HG03432 (cell line): Measurements from ENCODE around the gene KDM4F.

ENCODE experiments used
- ATAC-seq: cut with Tn5 transposase; IDR thresholded peaks from one replicate; pipeline ENCODE4 v1.9.1; 2021; ENCODE audit warnings: mild to moderate bottlenecking, moderate library complexity; ENCODE audit not compliant: unreplicated experiment

Gene KDM4F

DNA sequence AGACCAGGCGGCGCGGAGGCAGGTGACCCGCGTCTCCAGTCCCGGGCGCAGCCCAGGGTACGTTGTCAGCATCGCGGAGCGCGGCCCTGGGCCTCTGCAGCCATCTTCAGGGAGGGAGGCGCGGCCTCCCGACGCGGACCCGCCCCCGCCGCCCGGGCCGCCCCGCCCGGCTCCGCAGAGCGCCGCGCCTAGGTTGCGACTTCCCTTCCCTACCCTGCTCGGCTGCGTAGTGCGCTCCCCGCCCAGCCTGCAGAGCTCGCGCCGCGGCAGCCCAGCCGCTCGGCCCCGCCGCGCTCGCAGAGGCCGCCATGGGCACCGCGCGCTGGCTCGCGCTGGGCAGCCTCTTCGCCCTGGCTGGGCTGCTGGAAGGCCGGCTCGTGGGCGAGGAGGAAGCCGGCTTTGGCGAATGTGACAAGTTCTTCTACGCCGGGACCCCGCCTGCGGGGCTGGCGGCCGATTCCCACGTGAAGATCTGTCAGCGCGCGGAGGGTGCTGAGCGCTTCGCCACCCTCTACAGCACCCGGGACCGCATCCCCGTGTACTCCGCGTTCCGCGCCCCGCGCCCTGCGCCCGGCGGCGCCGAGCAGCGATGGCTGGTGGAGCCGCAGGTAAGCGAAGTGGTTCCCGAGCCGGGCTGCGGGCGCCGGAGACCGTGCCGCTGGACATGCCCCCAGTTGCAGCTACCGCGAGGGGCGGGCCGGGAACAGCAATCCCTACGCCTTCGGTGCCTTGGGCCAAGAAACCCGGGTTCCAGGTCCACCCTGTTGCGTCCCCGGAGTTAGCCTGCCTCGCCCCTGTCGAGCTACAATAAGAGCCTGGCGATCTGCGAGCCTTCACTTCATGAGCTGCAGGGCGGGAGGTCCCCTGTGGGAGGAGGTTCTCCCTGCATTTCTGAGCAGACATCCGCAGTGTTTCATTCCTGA lies 40.7 kb downstream of the KDM4F start, which contains the start of gene ENDOD1:
ENDOD1 (plus strand) TSS at position 227 of the 923 bp plus-strand sequence; CDS start at position 309, 82 bp downstream.
- peak; percentile 91 for ATAC-seq

GRCh38 chr11:95091663-95092180 lies 42.5 kb downstream of the KDM4F start:
- no peak for ATAC-seq

DNA sequence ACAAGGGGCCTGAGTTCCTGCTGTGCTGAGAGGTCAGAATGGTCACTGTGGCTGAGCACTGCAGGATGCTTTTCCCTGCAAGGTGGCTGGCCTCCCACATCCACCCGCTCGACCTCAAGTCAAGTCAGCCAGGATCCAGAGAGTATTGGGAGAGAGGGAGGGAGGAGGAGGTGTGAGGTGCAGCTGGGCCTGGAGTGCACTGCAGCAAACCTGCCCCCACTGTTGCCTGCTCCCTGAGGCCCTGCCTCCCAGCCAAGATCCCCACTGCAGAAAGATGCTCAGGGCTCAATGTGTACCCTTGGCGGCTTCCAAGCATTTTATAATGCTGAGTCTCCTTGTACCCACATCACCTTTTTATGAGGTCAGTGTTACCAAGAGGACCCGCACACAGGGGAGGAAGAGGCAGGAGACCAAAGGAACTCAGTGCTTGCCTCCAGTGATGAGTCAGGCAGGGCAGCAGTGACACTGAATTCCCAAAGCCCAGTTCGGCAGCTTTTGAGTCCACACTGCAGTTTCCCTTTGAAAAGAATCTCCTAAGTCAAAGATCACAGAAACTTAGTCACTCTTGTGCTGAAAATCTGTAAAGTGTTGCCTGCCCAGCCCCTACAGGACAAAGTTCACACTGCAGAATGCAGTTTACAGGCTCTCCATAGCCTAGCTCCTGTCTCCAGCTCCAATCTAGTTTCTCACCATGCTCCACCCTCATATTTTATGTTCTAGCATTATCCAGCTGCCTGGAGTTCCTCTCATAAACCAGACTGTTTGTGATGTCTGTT lies 43.5 kb downstream of the KDM4F start:
- no peak for ATAC-seq

GRCh38 chr11:95093548-95093947 lies 44.3 kb downstream of the KDM4F start:
- ATAC-seq = no peak

DNA sequence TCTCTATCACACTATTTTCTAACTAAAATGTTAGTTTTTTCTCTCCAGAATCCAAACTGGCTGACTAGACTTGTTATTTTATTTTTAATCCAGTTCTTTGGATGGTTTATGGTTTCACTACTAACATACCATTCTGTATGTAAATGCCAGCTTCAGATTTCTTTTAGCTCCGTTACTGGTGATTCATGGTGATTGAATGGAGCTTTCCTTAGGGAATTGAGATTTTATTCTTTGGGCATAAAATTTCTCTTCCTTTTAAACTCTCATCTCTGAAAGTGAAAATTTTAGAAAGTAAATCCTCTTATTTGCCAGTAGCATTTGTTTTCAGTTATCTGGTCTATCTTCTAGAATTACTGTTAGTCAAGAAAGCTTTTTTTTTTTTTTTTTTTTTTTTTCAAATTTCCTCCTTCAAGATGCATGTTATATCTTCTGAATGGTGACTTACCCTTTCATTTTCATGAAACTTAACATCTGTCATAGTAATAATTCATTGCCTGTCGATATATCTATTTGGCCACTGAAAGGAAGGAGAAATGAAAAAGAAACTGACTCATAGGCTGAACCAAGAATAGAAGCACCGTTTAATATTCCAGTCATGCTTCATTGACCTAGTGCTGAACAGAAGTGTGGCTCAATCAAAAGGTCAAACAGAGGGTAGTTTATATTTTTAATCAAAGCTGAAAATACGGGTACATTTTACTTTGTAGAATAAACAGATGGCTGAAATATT lies 46.8 kb downstream of the KDM4F start:
- ATAC-seq = peak; percentile 87

DNA sequence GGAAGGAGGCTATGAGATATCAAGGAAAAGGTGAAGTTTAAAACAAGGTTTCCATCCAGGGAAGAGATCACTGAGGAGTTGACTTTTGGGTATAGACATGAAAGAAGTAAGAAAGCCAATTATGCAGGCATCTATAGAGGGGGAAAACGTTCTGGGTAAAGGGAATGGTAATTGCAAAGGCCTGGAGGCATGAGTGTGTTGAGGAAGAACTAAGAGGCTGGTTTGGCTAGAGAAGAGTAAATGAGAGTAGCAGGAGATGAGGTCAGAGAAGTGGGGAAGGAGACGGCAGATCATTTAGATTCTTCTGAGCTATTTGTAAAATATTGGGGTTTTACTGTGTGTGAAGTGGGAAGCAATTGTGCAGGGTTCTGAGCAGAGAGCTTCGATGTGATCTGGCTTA lies 48.0 kb downstream of the KDM4F start:
- ATAC-seq = no peak

DNA sequence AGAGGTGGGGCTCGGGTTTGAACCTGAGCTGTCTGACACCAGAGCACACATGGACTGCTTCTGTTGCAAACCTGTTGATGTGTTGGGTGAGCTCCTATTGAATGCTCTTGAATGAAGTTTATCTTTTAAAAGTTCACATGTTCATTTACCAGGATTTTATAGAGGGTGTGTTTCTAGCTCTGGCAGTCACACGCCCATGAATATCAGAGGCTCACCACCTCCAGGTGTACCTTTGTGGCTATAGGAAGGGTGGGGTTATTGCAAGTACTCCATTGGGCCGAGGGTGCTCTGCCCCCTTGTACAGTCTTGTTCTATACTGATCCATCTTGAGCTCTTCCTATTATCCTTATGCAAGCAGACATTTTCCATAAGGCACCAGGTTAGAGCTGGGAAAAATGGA lies 49.6 kb downstream of the KDM4F start:
- no peak for ATAC-seq

DNA sequence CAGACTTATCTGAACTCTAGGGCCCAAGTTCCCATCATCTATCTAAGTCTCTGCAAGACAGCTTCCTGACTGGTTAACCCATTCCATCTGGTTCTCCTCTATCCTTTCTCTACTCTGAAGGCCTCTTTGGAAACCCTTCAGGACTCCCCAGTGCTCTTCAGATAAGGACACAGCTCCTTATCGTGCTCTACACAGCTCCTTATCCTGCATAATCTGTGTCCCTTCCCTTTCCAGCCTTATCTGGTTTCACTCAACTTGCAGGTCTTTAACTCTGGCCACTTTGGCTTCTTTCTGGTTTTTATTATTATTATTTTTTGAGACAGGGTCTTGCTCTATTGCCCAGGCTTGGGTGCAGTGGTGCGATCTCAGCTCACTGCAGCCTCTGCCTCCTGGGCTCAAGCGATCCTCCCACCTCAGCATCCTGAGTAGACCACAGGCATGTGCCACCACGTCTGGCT lies 51.0 kb downstream of the KDM4F start:
- no peak for ATAC-seq
